MM.1S (cell line): ENCODE data around the gene TMEM62.

Experiments used
- DNase-seq: peaks from one replicate; pipeline ENCODE4 v3.0.0-alpha.2; 2015
- H2AFZ ChIP-seq: fragments of 300-600 bp; sonication (generic); 2 replicates; pipeline ENCODE4 v1.6.0; 2016; ENCODE audit warnings: antibody characterized with exemption, low read length
- H3F3A ChIP-seq: fragments of 300-600 bp; sonication (generic); 2 replicates; pipeline ENCODE4 v1.6.1; 2016; ENCODE audit warnings: mild to moderate bottlenecking, antibody characterized with exemption, low read length, moderate library complexity, mixed read lengths; ENCODE audit not compliant: insufficient read depth
- H3K27ac ChIP-seq: fragments of 300-600 bp; sonication (generic); 2 replicates; pipeline ENCODE4 v1.5.1; 2016; ENCODE audit warnings: mild to moderate bottlenecking, low read length
- H3K27me3 ChIP-seq: fragments of 300-600 bp; sonication (generic); replicated peaks from 2 replicates; pipeline ENCODE4 v1.6.0; 2016; ENCODE audit warnings: low read length; ENCODE audit not compliant: insufficient read depth
- H3K36me3 ChIP-seq: fragments of 300-600 bp; sonication (generic); replicated peaks from 2 replicates; pipeline ENCODE4 v1.6.1; 2016; ENCODE audit warnings: mild to moderate bottlenecking, low read length, mixed read lengths; ENCODE audit not compliant: insufficient read depth
- H3K4me1 ChIP-seq: fragments of 300-600 bp; sonication (generic); 2 replicates; pipeline ENCODE4 v1.6.1; 2016; ENCODE audit warnings: low read length, mixed read lengths
- H3K4me2 ChIP-seq: fragments of 300-600 bp; sonication (generic); 2 replicates; pipeline ENCODE4 v1.6.0; 2016; ENCODE audit warnings: low read depth, low read length
- H3K4me3 ChIP-seq: fragments of 300-600 bp; sonication (generic); 2 replicates; pipeline ENCODE4 v1.5.1; 2016; ENCODE audit warnings: low read length, mixed read lengths
- H3K79me2 ChIP-seq: fragments of 300-600 bp; sonication (generic); 2 replicates; pipeline ENCODE4 v1.6.1; 2016; ENCODE audit warnings: mixed run types, low read length, mixed read lengths
- H3K9ac ChIP-seq: fragments of 300-600 bp; sonication (generic); 2 replicates; pipeline ENCODE4 v1.6.1; 2016; ENCODE audit warnings: low read length, mixed read lengths
- H3K9me2 ChIP-seq: fragments of 300-600 bp; sonication (generic); replicated peaks from 2 replicates; pipeline ENCODE4 v1.6.1; 2016; ENCODE audit warnings: mild to moderate bottlenecking, low read length, mixed read lengths; ENCODE audit not compliant: insufficient read depth
- H3K9me3 ChIP-seq: fragments of 300-600 bp; sonication (generic); replicated peaks from 2 replicates; pipeline ENCODE4 v1.6.1; 2016; ENCODE audit warnings: mild to moderate bottlenecking, low read length, mixed read lengths; ENCODE audit not compliant: insufficient read depth
- H4K20me1 ChIP-seq: fragments of 300-600 bp; sonication (generic); 2 replicates; pipeline ENCODE4 v1.6.1; 2016; ENCODE audit warnings: mild to moderate bottlenecking, low read length, moderate library complexity, mixed read lengths; ENCODE audit not compliant: insufficient read depth
- CTCF ChIP-seq: fragments of 300-600 bp; sonication (generic); IDR thresholded peaks from 2 replicates; pipeline ENCODE4 v1.5.1; 2016; ENCODE audit warnings: antibody characterized with exemption, low read length, mixed read lengths
- EZH2 ChIP-seq: fragments of 300-600 bp; sonication (generic); optimal IDR thresholded peaks from 2 replicates; pipeline ENCODE3; 2017; ENCODE audit warnings: low read depth, mild to moderate bottlenecking, antibody characterized with exemption, low read length, mixed read lengths
- EZH2phosphoT487 ChIP-seq: fragments of 300-600 bp; sonication (generic); IDR thresholded peaks from 2 replicates; pipeline ENCODE4 v1.6.1; 2018; ENCODE audit warnings: antibody characterized with exemption, low read length

TMEM62 gene

GRCh38 chr15:43183270-43183669 is 49.9 kb downstream of the TMEM62 start:
- Histone ChIP-seq H3K4me2 (no peak overlapping the region), H3K36me3 (peaks cover 2% of the 10 kb centered on the region; the same call in 1 of the 2 replicates), H3K9me2 (no peaks in the 10 kb centered on the region), H3F3A (peaks cover 17% of the 10 kb centered on the region), H3K4me1 (no peaks in the 10 kb centered on the region), H3K27ac (no peak overlapping the region), H3K79me2 (peaks cover 18% of the 10 kb centered on the region), H3K9ac (no peak overlapping the region), H4K20me1 (no peaks in the 10 kb centered on the region), H3K4me3 (no peak overlapping the region), H2AFZ (no peak overlapping the region), H3K9me3 (no peaks in the 10 kb centered on the region), H3K27me3 (no peaks in the 10 kb centered on the region)
- no peak for TF ChIP-seq EZH2
- no peak for TF ChIP-seq CTCF
- TF ChIP-seq EZH2phosphoT487: no peak
- DNase-seq: no peak

GRCh38 chr15:43184407-43185124 is 51.2 kb downstream of the TMEM62 start:
- Histone ChIP-seq H3K27ac (no peak overlapping the region; the same call in 1 of the 2 replicates), H4K20me1 (no peaks in the 10 kb centered on the region), H3K9me3 (no peaks in the 10 kb centered on the region), H3K27me3 (no peaks in the 10 kb centered on the region), H2AFZ (no peak overlapping the region), H3K4me2 (peak overlapping the region; percentile 32; the same call in 1 of the 2 replicates), H3K9ac (no peak overlapping the region), H3K4me1 (no peaks in the 10 kb centered on the region), H3K36me3 (peaks cover 2% of the 10 kb centered on the region; the same call in 1 of the 2 replicates), H3K79me2 (peaks cover 18% of the 10 kb centered on the region), H3K9me2 (no peaks in the 10 kb centered on the region), H3K4me3 (no peak overlapping the region), H3F3A (peaks cover 17% of the 10 kb centered on the region)
- no peak for DNase-seq
- TF ChIP-seq EZH2phosphoT487: no peak
- no peak for TF ChIP-seq CTCF
- TF ChIP-seq EZH2: no peak

- Histone ChIP-seq H3K27me3 (no peaks in the 10 kb centered on the region), H3K79me2 (peaks cover 18% of the 10 kb centered on the region), H3K4me2 (peak within 1 kb of the TSS; percentile 91), H3K9ac (peak within 1 kb of the TSS; percentile 75), H3K36me3 (peaks cover 2% of the 10 kb centered on the region; the same call in 1 of the 2 replicates), H4K20me1 (no peaks in the 10 kb centered on the region), H3K9me3 (no peaks in the 10 kb centered on the region), H2AFZ (peak within 1 kb of the TSS; percentile 75), H3K9me2 (no peaks in the 10 kb centered on the region), H3K4me1 (no peaks in the 10 kb centered on the region), H3K4me3 (peak within 1 kb of the TSS; percentile 82), H3F3A (peaks cover 17% of the 10 kb centered on the region), H3K27ac (peak within 1 kb of the TSS; percentile 81; the same call in 1 of the 2 replicates)
- TF ChIP-seq EZH2phosphoT487 (no peak), CTCF (peak; percentile 40)
- DNase-seq: peak; percentile 97
These were observed 52.0 kb downstream of the TMEM62 start, which contains the start of gene CCNDBP1 for GRCh38 chr15:43185157-43186002. Gene CCNDBP1 (plus strand): TSS chr15:43185403. CDS start chr15:43185499, 96 bp downstream.
